ENCODE measurements around the gene NXPE3. TPM values are rescaled to one million over a fixed set of nuclear protein-coding genes. Genes with fewer than 3 reads are reported as not detected.

Gene NXPE3
- total RNA-seq (2014; rRNA removed; shearing (Covaris generic)) = 5.4 and 14.0 TPM in 2 replicates
- polyA plus RNA-seq (2016; fragmentation: Nextera tagmentation; extraction: Ambion mirVana) = 10.8 and 12.6 TPM in 2 replicates

- Histone ChIP-seq H3K4me2 (ENCODE audit: unreplicated experiment) (peak within 1 kb of the TSS; percentile 93), H3K36me3 (ENCODE audit: low read depth) (no peaks in the 10 kb centered on the region), H3F3A (ENCODE audit: insufficient read depth) (peaks cover 15% of the 10 kb centered on the region), H3K9me3 (ENCODE audit: low read depth) (no peaks in the 10 kb centered on the region), H3K27me3 (replicated peaks; ENCODE audit: insufficient read depth) (no peaks in the 10 kb centered on the region), H3K27ac (peak within 1 kb of the TSS; percentile 60), H2AFZ (peak within 1 kb of the TSS; percentile 99), H4K20me1 (ENCODE audit: insufficient read depth) (no peaks in the 10 kb centered on the region), H3K9ac (peak within 1 kb of the TSS; percentile 70), H3K4me3 (peak within 1 kb of the TSS; percentile 78), H3K4me1 (ENCODE audit: insufficient read depth) (peaks cover 18% of the 10 kb centered on the region), H3K79me2 (ENCODE audit: insufficient read depth) (peaks cover 9% of the 10 kb centered on the region), H3K9me2 (ENCODE audit: insufficient read depth) (no peaks in the 10 kb centered on the region)
- TF ChIP-seq EZH2phosphoT487 (IDR thresholded peaks at IDR 0.05; ENCODE audit: insufficient read depth, low read depth) (no peak), EZH2 (IDR thresholded peaks at IDR 0.05; ENCODE audit: insufficient read depth, poor library complexity, severe bottlenecking) (no peak)
- in situ Hi-C loops (cut with MboI) = no loop called here
- WGBS, 2 experiments (ENCODE audit: low coverage in 1 of 2, low lambda C conversion rate in 2 of 2, missing lambda C conversion rate in 2 of 2) = 1 to 2% methylated on average over 37 to 78 of the region's 78 CpGs
- DNase-seq = peak; percentile 91
Measured at GRCh38 chr3:101779047-101779821, at the start of gene NXPE3. Gene NXPE3 (plus strand): TSS chr3:101779211. CDS start chr3:101785597, 6,386 bp downstream.

- H3F3A ChIP-seq (ENCODE audit: insufficient read depth) = no peaks in the 10 kb centered on the region
- H4K20me1 ChIP-seq (ENCODE audit: insufficient read depth) = no peaks in the 10 kb centered on the region
- no peak overlapping the region for H3K4me2 ChIP-seq (ENCODE audit: unreplicated experiment)
- H2AFZ ChIP-seq = no peak overlapping the region
- 95 to 100% methylated on average over 5 of the region's 5 CpGs for WGBS, 2 experiments (ENCODE audit: low coverage in 1 of 2, low lambda C conversion rate in 2 of 2, missing lambda C conversion rate in 2 of 2)
- peaks cover 9% of the 10 kb centered on the region; the same call in 1 of the 2 replicates for H3K4me1 ChIP-seq (ENCODE audit: insufficient read depth)
- no peak overlapping the region for H3K9ac ChIP-seq
- no peaks in the 10 kb centered on the region for H3K9me3 ChIP-seq (ENCODE audit: low read depth)
- in situ Hi-C loops (cut with MboI) = no loop called here
- peaks cover 26% of the 10 kb centered on the region; the same call in 1 of the 2 replicates for H3K36me3 ChIP-seq (ENCODE audit: low read depth)
- H3K9me2 ChIP-seq (ENCODE audit: insufficient read depth) = no peaks in the 10 kb centered on the region
- TF ChIP-seq EZH2 (IDR thresholded peaks at IDR 0.05; ENCODE audit: insufficient read depth, poor library complexity, severe bottlenecking) (no peak), EZH2phosphoT487 (IDR thresholded peaks at IDR 0.05; ENCODE audit: insufficient read depth, low read depth) (no peak)
- no peaks in the 10 kb centered on the region for H3K27me3 ChIP-seq (replicated peaks; ENCODE audit: insufficient read depth)
- H3K4me3 ChIP-seq = no peak overlapping the region
- no peak overlapping the region for H3K27ac ChIP-seq
- peaks cover 21% of the 10 kb centered on the region for H3K79me2 ChIP-seq (ENCODE audit: insufficient read depth)
- DNase-seq = no peak
Measured at GRCh38 chr3:101729586-101729985, 49.4 kb upstream of the NXPE3 start.

GRCh38 chr3:101730839-101731238 is 48.2 kb upstream of the NXPE3 start:
- Histone ChIP-seq H3K27ac (no peak overlapping the region), H3K4me2 (ENCODE audit: unreplicated experiment) (no peak overlapping the region), H3K9ac (no peak overlapping the region), H2AFZ (no peak overlapping the region), H4K20me1 (ENCODE audit: insufficient read depth) (no peaks in the 10 kb centered on the region), H3F3A (ENCODE audit: insufficient read depth) (no peaks in the 10 kb centered on the region), H3K4me3 (no peak overlapping the region), H3K9me3 (ENCODE audit: low read depth) (no peaks in the 10 kb centered on the region), H3K36me3 (ENCODE audit: low read depth) (peaks cover 26% of the 10 kb centered on the region; the same call in 1 of the 2 replicates), H3K79me2 (ENCODE audit: insufficient read depth) (peaks cover 11% of the 10 kb centered on the region), H3K4me1 (ENCODE audit: insufficient read depth) (peaks cover 9% of the 10 kb centered on the region; the same call in 1 of the 2 replicates), H3K27me3 (replicated peaks; ENCODE audit: insufficient read depth) (no peaks in the 10 kb centered on the region), H3K9me2 (ENCODE audit: insufficient read depth) (no peaks in the 10 kb centered on the region)
- TF ChIP-seq EZH2phosphoT487 (IDR thresholded peaks at IDR 0.05; ENCODE audit: insufficient read depth, low read depth) (no peak), EZH2 (IDR thresholded peaks at IDR 0.05; ENCODE audit: insufficient read depth, poor library complexity, severe bottlenecking) (no peak)
- in situ Hi-C loops (cut with MboI) = no loop called here
- DNase-seq = no peak

- H3F3A ChIP-seq (ENCODE audit: insufficient read depth) = no peaks in the 10 kb centered on the region
- no peak overlapping the region for H3K4me3 ChIP-seq
- H3K4me2 ChIP-seq (ENCODE audit: unreplicated experiment) = no peak overlapping the region
- TF ChIP-seq EZH2 (IDR thresholded peaks at IDR 0.05; ENCODE audit: insufficient read depth, poor library complexity, severe bottlenecking) (no peak), EZH2phosphoT487 (IDR thresholded peaks at IDR 0.05; ENCODE audit: insufficient read depth, low read depth) (no peak)
- in situ Hi-C loops (cut with MboI) = no loop called here
- no peaks in the 10 kb centered on the region for H3K4me1 ChIP-seq (ENCODE audit: insufficient read depth)
- H3K9ac ChIP-seq = no peak overlapping the region
- DNase-seq = no peak
- no peaks in the 10 kb centered on the region for H4K20me1 ChIP-seq (ENCODE audit: insufficient read depth)
- no peaks in the 10 kb centered on the region for H3K9me2 ChIP-seq (ENCODE audit: insufficient read depth)
- H3K27ac ChIP-seq = no peak overlapping the region
- H3K36me3 ChIP-seq (ENCODE audit: low read depth) = peaks cover 32% of the 10 kb centered on the region; the same call in 1 of the 2 replicates
- no peaks in the 10 kb centered on the region for H3K27me3 ChIP-seq (replicated peaks; ENCODE audit: insufficient read depth)
- WGBS, 2 experiments (ENCODE audit: low coverage in 1 of 2, low lambda C conversion rate in 2 of 2, missing lambda C conversion rate in 2 of 2) = 98 to 100% methylated on average over 4 of the region's 4 CpGs
- no peaks in the 10 kb centered on the region for H3K9me3 ChIP-seq (ENCODE audit: low read depth)
- H2AFZ ChIP-seq = no peak overlapping the region
- no peaks in the 10 kb centered on the region for H3K79me2 ChIP-seq (ENCODE audit: insufficient read depth)
Measured at GRCh38 chr3:101732240-101732641, 46.8 kb upstream of the NXPE3 start.

Data from GM23248 (cell line).